GM23338 (cell line): ENCODE measurements around the gene KRTAP19-1. TPM values are rescaled to one million over a fixed set of nuclear protein-coding genes. Genes with fewer than 3 reads are reported as not detected.

Source experiments
- polyA plus RNA-seq: library from polyadenylated mRNA; unstranded; fragments of >200 nt; fragmentation: Nextera tagmentation; extraction: Ambion mirVana; gene quantifications from 2 replicates; pipeline ENCODE4 v1.2.1, GENCODE V29; 2016
- small RNA-seq: library from RNA; depleted of rRNA; stranded (forward); fragments of <200 nt; gene quantifications from one replicate; pipeline ENCODE3, GENCODE V24; 2014; ENCODE audit warnings: low replicate concordance
- total RNA-seq: library from RNA; depleted of rRNA; stranded (reverse); fragments of >200 nt; shearing (Covaris generic); gene quantifications from 2 replicates; pipeline ENCODE4 v1.2.3, GENCODE V29; 2014; rRNA removed

Gene KRTAP19-1
- total and polyA plus RNA-seq, 2 experiments from 2014 or later = not detected

Small RNA genes within 50 kb of the gene (small RNA-seq; reads per million reads assigned to genes)
- gene AP000567.1 = not detected
- gene KRTAP19-10P = not detected
- not detected for gene KRTAP19-9P

Other genes with a start within 250 kb of the KRTAP19-1 start
- gene KRTAP24-1, start 197.4 kb downstream of the KRTAP19-1 start, total RNA-seq = not detected in 2 replicates
- gene KRTAP24-1, start 197.4 kb downstream of the KRTAP19-1 start, polyA plus RNA-seq = not detected in 2 replicates
- gene KRTAP25-1, start 190.9 kb downstream of the KRTAP19-1 start, total RNA-seq = not detected in 2 replicates
- gene KRTAP25-1, start 190.9 kb downstream of the KRTAP19-1 start, polyA plus RNA-seq = not detected in 2 replicates
- not detected in 2 replicates for gene KRTAP26-1, start 160.1 kb downstream of the KRTAP19-1 start, total RNA-seq
- gene KRTAP26-1, start 160.1 kb downstream of the KRTAP19-1 start, polyA plus RNA-seq = not detected in 2 replicates
- gene KRTAP27-1, start 142.7 kb downstream of the KRTAP19-1 start, total RNA-seq = not detected in 2 replicates
- gene KRTAP27-1, start 142.7 kb downstream of the KRTAP19-1 start, polyA plus RNA-seq = not detected in 2 replicates
- gene KRTAP23-1, start 131.8 kb downstream of the KRTAP19-1 start, total RNA-seq = not detected in 2 replicates
- not detected in 2 replicates for gene KRTAP23-1, start 131.8 kb downstream of the KRTAP19-1 start, polyA plus RNA-seq
- gene KRTAP13-2, start 108.1 kb downstream of the KRTAP19-1 start, total RNA-seq = not detected in 2 replicates
- not detected in 2 replicates for gene KRTAP13-2, start 108.1 kb downstream of the KRTAP19-1 start, polyA plus RNA-seq
- gene KRTAP13-1, start 84.3 kb downstream of the KRTAP19-1 start, total RNA-seq = not detected in 2 replicates
- gene KRTAP13-1, start 84.3 kb downstream of the KRTAP19-1 start, polyA plus RNA-seq = not detected in 2 replicates
- not detected in 2 replicates for gene KRTAP13-3, start 54.4 kb downstream of the KRTAP19-1 start, total RNA-seq
- gene KRTAP13-3, start 54.4 kb downstream of the KRTAP19-1 start, polyA plus RNA-seq = not detected in 2 replicates
- gene KRTAP13-4, start 50.1 kb downstream of the KRTAP19-1 start, total RNA-seq = not detected in 2 replicates
- gene KRTAP13-4, start 50.1 kb downstream of the KRTAP19-1 start, polyA plus RNA-seq = not detected in 2 replicates
- not detected in 2 replicates for gene KRTAP15-1, start 40.1 kb downstream of the KRTAP19-1 start, total RNA-seq
- gene KRTAP15-1, start 40.1 kb downstream of the KRTAP19-1 start, polyA plus RNA-seq = not detected in 2 replicates
- not detected in 2 replicates for gene KRTAP19-2, start 7.1 kb upstream of the KRTAP19-1 start, total RNA-seq
- not detected in 2 replicates for gene KRTAP19-2, start 7.1 kb upstream of the KRTAP19-1 start, polyA plus RNA-seq
- gene KRTAP19-3, start 11.6 kb upstream of the KRTAP19-1 start, total RNA-seq = not detected in 2 replicates
- gene KRTAP19-3, start 11.6 kb upstream of the KRTAP19-1 start, polyA plus RNA-seq = not detected in 2 replicates
- gene KRTAP19-4, start 16.8 kb upstream of the KRTAP19-1 start, total RNA-seq = not detected in 2 replicates
- gene KRTAP19-4, start 16.8 kb upstream of the KRTAP19-1 start, polyA plus RNA-seq = not detected in 2 replicates
- gene KRTAP19-5, start 21.8 kb upstream of the KRTAP19-1 start, total RNA-seq = not detected in 2 replicates
- gene KRTAP19-5, start 21.8 kb upstream of the KRTAP19-1 start, polyA plus RNA-seq = not detected in 2 replicates
- gene KRTAP19-6, start 61.5 kb upstream of the KRTAP19-1 start, total RNA-seq = not detected in 2 replicates
- not detected in 2 replicates for gene KRTAP19-6, start 61.5 kb upstream of the KRTAP19-1 start, polyA plus RNA-seq
- gene KRTAP19-7, start 80.9 kb upstream of the KRTAP19-1 start, total RNA-seq = not detected in 2 replicates
- not detected in 2 replicates for gene KRTAP19-7, start 80.9 kb upstream of the KRTAP19-1 start, polyA plus RNA-seq
- gene KRTAP22-2, start 110.0 kb upstream of the KRTAP19-1 start, total RNA-seq = not detected in 2 replicates
- gene KRTAP22-2, start 110.0 kb upstream of the KRTAP19-1 start, polyA plus RNA-seq = not detected in 2 replicates
- gene KRTAP6-3, start 112.1 kb upstream of the KRTAP19-1 start, total RNA-seq = not detected in 2 replicates
- not detected in 2 replicates for gene KRTAP6-3, start 112.1 kb upstream of the KRTAP19-1 start, polyA plus RNA-seq
- gene KRTAP6-2, start 118.5 kb upstream of the KRTAP19-1 start, total RNA-seq = not detected in 2 replicates
- not detected in 2 replicates for gene KRTAP6-2, start 118.5 kb upstream of the KRTAP19-1 start, polyA plus RNA-seq
- gene KRTAP22-1, start 120.7 kb upstream of the KRTAP19-1 start, total RNA-seq = not detected in 2 replicates
- gene KRTAP22-1, start 120.7 kb upstream of the KRTAP19-1 start, polyA plus RNA-seq = not detected in 2 replicates
- gene KRTAP6-1, start 133.6 kb upstream of the KRTAP19-1 start, total RNA-seq = not detected in 2 replicates
- not detected in 2 replicates for gene KRTAP6-1, start 133.6 kb upstream of the KRTAP19-1 start, polyA plus RNA-seq
- gene KRTAP20-1, start 136.1 kb upstream of the KRTAP19-1 start, total RNA-seq = not detected in 2 replicates
- gene KRTAP20-1, start 136.1 kb upstream of the KRTAP19-1 start, polyA plus RNA-seq = not detected in 2 replicates
- gene KRTAP20-4, start 140.3 kb upstream of the KRTAP19-1 start, total RNA-seq = not detected in 2 replicates
- not detected in 2 replicates for gene KRTAP20-4, start 140.3 kb upstream of the KRTAP19-1 start, polyA plus RNA-seq
- gene KRTAP20-2, start 154.8 kb upstream of the KRTAP19-1 start, total RNA-seq = not detected in 2 replicates
- not detected in 2 replicates for gene KRTAP20-2, start 154.8 kb upstream of the KRTAP19-1 start, polyA plus RNA-seq
- not detected in 2 replicates for gene KRTAP20-3, start 162.5 kb upstream of the KRTAP19-1 start, total RNA-seq
- gene KRTAP20-3, start 162.5 kb upstream of the KRTAP19-1 start, polyA plus RNA-seq = not detected in 2 replicates
- not detected in 2 replicates for gene KRTAP21-3, start 238.4 kb upstream of the KRTAP19-1 start, total RNA-seq
- not detected in 2 replicates for gene KRTAP21-3, start 238.4 kb upstream of the KRTAP19-1 start, polyA plus RNA-seq